Heart right ventricle (tissue), 16 donors: Measurements from ENCODE around the gene C1QTNF6. TPM values are rescaled to one million over a fixed set of nuclear protein-coding genes. Genes with fewer than 3 reads are reported as not detected.

Source experiments
- ATAC-seq, 8 donors: fragments of 200-7000 bp; cut with Tn5 transposase; one replicate each; pipeline ENCODE4 v1.9.1; 2020; ENCODE audit warnings: mild to moderate bottlenecking in 8 of 8, moderate library complexity in 8 of 8, moderate number of reproducible peaks in 1 of 8
- DNase-seq, 2 donors: peaks; one replicate each; pipeline ENCODE4 v3.0.0-alpha.2; 2020
- H3K27ac ChIP-seq, 10 donors: fragments of 200-600 bp; sonication (generic) in 2 of 10; one replicate each; pipeline versions ENCODE4 v1.5.0 to v1.8.0; 2020 to 2022; ENCODE audit warnings: mild to moderate bottlenecking in 3 of 10
- H3K27me3 ChIP-seq, 7 donors: fragments of 200-600 bp; one replicate each; pipeline ENCODE4 v1.8.0; 2021 to 2022; ENCODE audit warnings: mild to moderate bottlenecking in 2 of 7
- H3K36me3 ChIP-seq, 9 donors: fragments of 200-600 bp; sonication (generic) in 1 of 9; one replicate each; pipeline versions ENCODE4 v1.5.0 to v1.8.0; 2020 to 2022; ENCODE audit warnings: mild to moderate bottlenecking in 2 of 9
- H3K4me1 ChIP-seq, 9 donors: fragments of 200-600 bp; sonication (generic) in 1 of 9; one replicate each; pipeline versions ENCODE4 v1.5.0 to v1.8.0; 2020 to 2022; ENCODE audit warnings: mild to moderate bottlenecking in 4 of 9
- H3K4me3 ChIP-seq, 10 donors: fragments of 200-600 bp; sonication (generic) in 2 of 10; one replicate each; pipeline versions ENCODE4 v1.5.0 to v1.8.0; 2020 to 2022; ENCODE audit warnings: mild to moderate bottlenecking in 7 of 10, moderate library complexity in 2 of 10
- H3K9me3 ChIP-seq, 11 donors: fragments of 200-600 bp in 10 of 11; sonication (generic) in 2 of 11; one replicate each; pipeline versions ENCODE4 v1.5.0 to v1.8.0; 2013 to 2022; ENCODE audit warnings: mild to moderate bottlenecking in 2 of 11, control low read depth in 1 of 11, moderate library complexity in 1 of 11
- CTCF ChIP-seq, 9 donors: fragments of 200-600 bp; sonication (generic) in 2 of 9; IDR thresholded peaks; one replicate each; pipeline versions ENCODE4 v1.5.0 to v1.8.0; 2021 to 2022; ENCODE audit warnings: antibody characterized with exemption in 9 of 9, mild to moderate bottlenecking in 5 of 9, moderate library complexity in 1 of 9
- WGBS, 2 donors: extraction: QIAGEN DNeasy Blood & Tissue Kit; methylation state at CpG; one replicate each; pipeline ENCODE4 v1.1.7; 2013; ENCODE audit warnings: inconsistent platforms in 1 of 2; 5-methylcytosine and 5-hydroxymethylcytosine counted together
- intact Hi-C, 10 donors: fragments of 100-400 bp; cut with DNase I; formaldehyde crosslinking; loops; one replicate each; pipeline versions ENCODE4 v1.11.1 to v1.14.2; 2022
- polyA plus RNA-seq, 2 donors: library from polyadenylated mRNA; stranded (reverse); fragments of 200-250 nt; gene quantifications; one replicate each; pipeline ENCODE4 v1.2.3, GENCODE V29; 2013
- total RNA-seq, 10 donors: library from RNA; stranded (reverse); fragmentation: NEBNext Ultra II Directional in 3 of 10; extraction: Animal tissue kit (Norgen Biotek cat#: 25700) in 3 of 10; gene quantifications; one replicate each; pipeline versions ENCODE4 v1.2.1 to v1.2.4, GENCODE V29; 2021 to 2023
- donor health status: Arrhythmogenic right ventricular cardiomyopathy.
- donor health status: ischemic (EF 13 %, LVEDD 7.1; RV severe dilation, severe dysfunction).
- donor health status: healthy with polysubstance abuse.
- donor health status: DM: no; HTN: yes; CAD: no.
- donor health status: DM: no; HTN: no; CAD: no.
- donor health status: ischemic (EF 25% LVEDD 6.9; RV normal size, moderate dysfunction).
- donor health status: ischemic (EF 25% LVEDD 5.7; RV mildly dilated, moderate dysfunction).
- donor health status: healthy.
- donor health status: DM: yes; HTN: yes; CAD: no.
- donor health status: Ischemic cardiomyopathy.
- donor health status: ischemic (EF 35%, LVEDD 5.7; RV mildly dilated, moderate dysfunction).
- donor health status: nonischemic (EF 11% LVEDD 7.7; RV severe dilation, severe dysfunction).
- donor health status: DM: yes; HTN: yes; CAD: no.
- donor health status: PGD.
- donor health status: ischemic (EF 29% LVEDD 5.4; RV normal size, mild dysfunction).
- donor health status: nonischemic (EF 23%, LVEDD 6.1; RV moderate dilation, normal function).

C1QTNF6 gene
- total and polyA plus RNA-seq, 12 donors: 0.51 to 6.4 (median 1.5) TPM

GRCh38 chr22:37160027-37160426 is 28.0 kb downstream of the C1QTNF6 start:
- DNase-seq: no peak
- peaks cover 0 to 30% (median 17%) of the 10 kb centered on the region in 7 donors for H3K27me3 ChIP-seq
- no peak overlapping the region for H3K4me3 ChIP-seq
- no peaks in the 10 kb centered on the region for H3K36me3 ChIP-seq
- intact Hi-C loops: loop anchor here in 1 of 10 donors (5.0 kb wide), 1 partner anchor 83 kb away; no protein-coding TSS in a partner anchor
- WGBS, 2 donors: 46 to 57% methylated on average over 6 of the region's 6 CpGs
- no peak for ATAC-seq
- peaks cover 0 to 7% (median 0%) of the 10 kb centered on the region in 11 donors for H3K9me3 ChIP-seq
- no peak overlapping the region for H3K27ac ChIP-seq
- H3K4me1 ChIP-seq: peaks cover 0 to 23% (median 0%) of the 10 kb centered on the region in 9 donors
- TF ChIP-seq CTCF (IDR thresholded peaks at IDR 0.05): no peak

- H3K36me3 ChIP-seq: no peaks in the 10 kb centered on the region
- no peak overlapping the region for H3K27ac ChIP-seq
- DNase-seq (no peak), ATAC-seq (no peak)
- WGBS, 2 donors: 79 to 82% methylated on average over 5 of the region's 5 CpGs
- intact Hi-C loops: no loop called here
- H3K27me3 ChIP-seq: peaks cover 0 to 30% (median 17%) of the 10 kb centered on the region in 7 donors
- no peak overlapping the region for H3K4me3 ChIP-seq
- peaks cover 0 to 7% (median 0%) of the 10 kb centered on the region in 11 donors for H3K9me3 ChIP-seq
- peaks cover 0 to 23% (median 0%) of the 10 kb centered on the region in 9 donors for H3K4me1 ChIP-seq
- TF ChIP-seq CTCF (IDR thresholded peaks at IDR 0.05): no peak
Measured at GRCh38 chr22:37158963-37159290, 29.1 kb downstream of the C1QTNF6 start.

- no peak for ATAC-seq
- no peak for DNase-seq
- Histone ChIP-seq H3K4me1 (peaks cover 0 to 12% (median 0%) of the 10 kb centered on the region in 9 donors), H3K27ac (no peak overlapping the region), H3K4me3 (no peak overlapping the region), H3K27me3 (peaks cover 0 to 30% (median 13%) of the 10 kb centered on the region in 7 donors), H3K9me3 (peaks cover 0 to 7% (median 0%) of the 10 kb centered on the region in 11 donors), H3K36me3 (no peaks in the 10 kb centered on the region)
- TF ChIP-seq CTCF (IDR thresholded peaks at IDR 0.05): no peak
- intact Hi-C loops: no loop called here
- WGBS, 2 donors: 80 to 82% methylated on average over 13 of the region's 13 CpGs
Measured at GRCh38 chr22:37157516-37158285, 30.3 kb downstream of the C1QTNF6 start.

- no peak for TF ChIP-seq CTCF (IDR thresholded peaks at IDR 0.05)
- ATAC-seq (no peak), DNase-seq (no peak)
- Histone ChIP-seq H3K36me3 (no peaks in the 10 kb centered on the region), H3K27me3 (peaks cover 0 to 30% (median 13%) of the 10 kb centered on the region in 7 donors), H3K9me3 (peaks cover 0 to 12% (median under 1%) of the 10 kb centered on the region in 11 donors), H3K4me1 (peaks cover 0 to 7% (median 0%) of the 10 kb centered on the region in 9 donors), H3K4me3 (no peak overlapping the region), H3K27ac (no peak overlapping the region)
- whole genome bisulfite sequencing, 2 donors: 71 to 77% methylated on average over 13 of the region's 13 CpGs
- intact Hi-C loops: no loop called here
Measured at GRCh38 chr22:37156686-37157435, 31.2 kb downstream of the C1QTNF6 start.
